Measurements from ENCODE around the gene RHBDL1. TPM values are rescaled to one million over a fixed set of nuclear protein-coding genes. Genes with fewer than 3 reads are reported as not detected.

RHBDL1 gene
- total RNA-seq, 1 experiment from 2014 or later, result 12.7 TPM

- CTCF ChIA-PET, result no interaction called here
- peak overlapping the region; percentile 72; the same call in 1 of the 2 replicates for H3K27ac ChIP-seq (ENCODE audit: low read depth, low read length)
- POLR2A ChIA-PET, result no interaction called here
- H3K4me2 ChIP-seq (ENCODE audit: low read length), result peak overlapping the region; percentile 76
- H3K9me2 ChIP-seq (ENCODE audit: insufficient read depth), result no peaks in the 10 kb centered on the region
- ATAC-seq (no peak), DNase-seq (ENCODE audit: low read depth, low spot score) (no peak)
- H3K27me3 ChIP-seq (ENCODE audit: insufficient read depth, low read length), result no peaks in the 10 kb centered on the region
- H3K4me3 ChIP-seq (replicated peaks in 1 of 2; ENCODE audit: low read depth in 1 of 2, low read length in 2 of 2), result peak overlapping the region; percentile 61 to 67
- no peak overlapping the region for H2AFZ ChIP-seq (ENCODE audit: low read depth, low read length, poor library complexity, severe bottlenecking)
- RAD21 ChIA-PET (ENCODE audit: low non-redundant PET in 1 of 2, low total read pairs in 2 of 2, uncharacterized antibody in 2 of 2, unreplicated experiment in 2 of 2), result no interaction called here
- H3K36me3 ChIP-seq (ENCODE audit: control insufficient read depth in 1 of 2, insufficient read depth in 2 of 2, low read length in 2 of 2), result no peaks in the 10 kb centered on the region
- H3K79me2 ChIP-seq (ENCODE audit: insufficient read depth, low read length), result peaks cover 15% of the 10 kb centered on the region; the same call in 1 of the 2 replicates
- peak overlapping the region; percentile 81 for H3K9ac ChIP-seq (ENCODE audit: low read length)
- BruUV-seq (replicated peaks), result no TSS peak
- intact Hi-C loops (cut with micrococcal nuclease), result no loop called here
- no peaks in the 10 kb centered on the region for H4K20me1 ChIP-seq (ENCODE audit: insufficient read depth)
- no peak for TF ChIP-seq ATF3 (IDR thresholded peaks at IDR 0.05)
- TF ChIP-seq EZH2phosphoT487 (IDR thresholded peaks at IDR 0.05; ENCODE audit: borderline replicate concordance), result no peak
- no peak for TF ChIP-seq MAX (IDR thresholded peaks at IDR 0.05)
- no peak for TF ChIP-seq ZFX (IDR thresholded peaks at IDR 0.05)
- TF ChIP-seq TCF7L2 (IDR thresholded peaks at IDR 0.05; ENCODE audit: borderline replicate concordance, extremely low read depth, insufficient read depth, insufficient read length), result no peak
- TF ChIP-seq ELF1 (IDR thresholded peaks at IDR 0.05; ENCODE audit: borderline replicate concordance, low read depth), result no peak
- no peak for TF ChIP-seq CEBPB (IDR thresholded peaks at IDR 0.05; ENCODE audit: low read depth)
- no peak for TF ChIP-seq EGR1 (IDR thresholded peaks at IDR 0.05; ENCODE audit: low read depth)
- TF ChIP-seq SIN3A (IDR thresholded peaks at IDR 0.05; ENCODE audit: low read depth), result no peak
- no peak for TF ChIP-seq YY1 (IDR thresholded peaks at IDR 0.05; ENCODE audit: extremely low read depth, insufficient replicate concordance, low read depth, low read length)
- no peak for TF ChIP-seq CBX3 (IDR thresholded peaks at IDR 0.05; ENCODE audit: low read depth)
- peaks cover 3 to 21% of the 10 kb centered on the region in 2 experiments; a peak in 3 of 4 replicates for H3K4me1 ChIP-seq (ENCODE audit: control insufficient read depth in 1 of 2, insufficient read depth in 2 of 2, low read length in 2 of 2)
- H3K9me3 ChIP-seq (ENCODE audit: control insufficient read depth in 1 of 2, insufficient read depth in 1 of 2, low read depth in 1 of 2, low read length in 2 of 2), result no peaks in the 10 kb centered on the region
These were observed 40.5 kb upstream of the RHBDL1 start for GRCh38 chr16:634996-635395.

Data from HCT116 (cell line).